ENCODE results near the gene WIZ. TPM values are rescaled to one million over a fixed set of nuclear protein-coding genes. Genes with fewer than 3 reads are reported as not detected.
A peak's percentile ranks its signal among the peaks of the same experiment; 100 is the strongest.

WIZ gene
- total and polyA plus RNA-seq, 2 of the 4 experiments (the other 2 are of a cell fraction): 0.90 to 27.1 TPM

- peaks cover 12% of the 10 kb centered on the region; the same call in 1 of the 2 replicates for H3K9me1 ChIP-seq (ENCODE audit: insufficient read depth, low read length)
- H3K79me1 ChIP-seq (ENCODE audit: low read depth in 1 of 2, low read length in 2 of 2): peaks cover 10 to 47% of the 10 kb centered on the region in 2 experiments
- 2% methylated on average over 11 of the region's 44 CpGs; no CpG with 5 or more reads in 1 of the 2 experiments for WGBS, 2 experiments (ENCODE audit: extremely low coverage in 2 of 2, insufficient read length in 1 of 2)
- DNase-seq (no peak), ATAC-seq (ENCODE audit: low read depth) (peak; percentile 13)
- H3K4ac ChIP-seq (ENCODE audit: low read depth, low read length): peak overlapping the region; percentile 24
- H2BK5ac ChIP-seq (ENCODE audit: low read depth, low read length, poor library complexity, severe bottlenecking): peak overlapping the region; percentile 71
- H4K5ac ChIP-seq (ENCODE audit: low read depth, low read length): peak overlapping the region; percentile 74; the same call in 1 of the 2 replicates
- dilution Hi-C loops (cut with HindIII; ENCODE audit: low sequenced_read_pairs, unreplicated experiment) (no loop called here), in situ Hi-C loops (cut with MboI; ENCODE audit: low sequenced_read_pairs) (loop anchor here (25.0 kb wide), 1 partner anchor 870 kb away; the partner anchor contains the start of gene NDUFB7), intact Hi-C loops (cut with micrococcal nuclease) (loop anchor here (5.0 kb wide), 1 partner anchor 125 kb away; no protein-coding TSS in a partner anchor)
- H3K18ac ChIP-seq (ENCODE audit: low read depth, low read length): peak overlapping the region; percentile 11; the same call in 1 of the 2 replicates
- peak overlapping the region; percentile 71 for H2AK5ac ChIP-seq (ENCODE audit: low read depth, low read length)
- POLR2A ChIA-PET (ENCODE audit: unreplicated experiment): interaction anchor here (0.8 kb wide), 2 partner anchors 11 to 16 kb away, joined by 3 read pairs; no protein-coding TSS in a partner anchor
- BruUV-seq (replicated peaks): no TSS peak
- no peak for TF ChIP-seq CEBPB (IDR thresholded peaks at IDR 0.05; ENCODE audit: low read depth, low read length)
- no peak for TF ChIP-seq NFE2L2 (IDR thresholded peaks at IDR 0.05; ENCODE audit: low read depth, low read length)
- TF ChIP-seq MAFK (IDR thresholded peaks at IDR 0.05; ENCODE audit: low read depth, low read length): no peak
- no peak for TF ChIP-seq RAD21 (IDR thresholded peaks at IDR 0.05; ENCODE audit: low read length)
- TF ChIP-seq, protein P1, sequence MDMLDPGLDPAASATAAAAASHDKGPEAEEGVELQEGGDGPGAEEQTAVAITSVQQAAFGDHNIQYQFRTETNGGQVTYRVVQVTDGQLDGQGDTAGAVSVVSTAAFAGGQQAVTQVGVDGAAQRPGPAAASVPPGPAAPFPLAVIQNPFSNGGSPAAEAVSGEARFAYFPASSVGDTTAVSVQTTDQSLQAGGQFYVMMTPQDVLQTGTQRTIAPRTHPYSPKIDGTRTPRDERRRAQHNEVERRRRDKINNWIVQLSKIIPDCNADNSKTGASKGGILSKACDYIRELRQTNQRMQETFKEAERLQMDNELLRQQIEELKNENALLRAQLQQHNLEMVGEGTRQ (IDR thresholded peaks at IDR 0.05; ENCODE audit: low read depth, low read length): no peak
- no peak for TF ChIP-seq RFX5 (IDR thresholded peaks at IDR 0.05; ENCODE audit: low read depth, low read length)
- peak overlapping the region; percentile 81 for H3K14ac ChIP-seq (replicated peaks; ENCODE audit: low read depth, low read length)
- H3K9me3 ChIP-seq (ENCODE audit: control insufficient read depth, insufficient read depth, low read length): no peaks in the 10 kb centered on the region
- peak overlapping the region; percentile 82 for H2AFZ ChIP-seq (replicated peaks; ENCODE audit: low read length, poor library complexity)
- no peaks in the 10 kb centered on the region for H3K27me3 ChIP-seq (ENCODE audit: control insufficient read depth, insufficient read depth, low read length)
- peak overlapping the region; percentile 65; the same call in 1 of the 2 replicates for H3K56ac ChIP-seq (ENCODE audit: extremely low read depth, insufficient read depth, low read length)
- H2BK120ac ChIP-seq (ENCODE audit: low read depth, low read length): no peak overlapping the region
- H3K27ac ChIP-seq (ENCODE audit: insufficient read depth, low read length): peak overlapping the region; percentile 96
- no peak overlapping the region for H2BK20ac ChIP-seq (ENCODE audit: low read depth, low read length)
- peaks cover 25% of the 10 kb centered on the region for H3K4me1 ChIP-seq (ENCODE audit: control insufficient read depth, insufficient read depth, low read length)
- peaks cover 40% of the 10 kb centered on the region for H4K20me1 ChIP-seq (ENCODE audit: insufficient read depth, low read length)
- H3K9ac ChIP-seq (ENCODE audit: low read depth, low read length): peak overlapping the region; percentile 98
- H4K8ac ChIP-seq (ENCODE audit: low read depth in 2 of 2, low read length in 2 of 2): peak overlapping the region; percentile 56 to 80; a peak in 3 of 4 replicates
- H2AK9ac ChIP-seq (replicated peaks; ENCODE audit: low read depth, low read length, poor library complexity): peak overlapping the region; percentile 96
- no peak overlapping the region for H2BK15ac ChIP-seq (ENCODE audit: low read depth, low read length)
- H4K91ac ChIP-seq (ENCODE audit: insufficient read depth, low read depth, low read length): peak overlapping the region; percentile 44
- H3K4me2 ChIP-seq (ENCODE audit: low read depth, low read length): peak overlapping the region; percentile 99
- peak overlapping the region; percentile 5; the same call in 1 of the 2 replicates for H3K23ac ChIP-seq (ENCODE audit: low read depth, low read length)
- peaks cover 19% of the 10 kb centered on the region; the same call in 1 of the 2 replicates for H3K36me3 ChIP-seq (ENCODE audit: control insufficient read depth, insufficient read depth, low read length)
- CTCF ChIA-PET: interaction anchor here (0.9 to 1.3 kb wide), 2 partner anchors 13 to 306 kb away, joined by 3 to 4 read pairs; partner anchors contain the start of gene AKAP8L
- H3K4me3 ChIP-seq (ENCODE audit: insufficient read depth, low read depth, low read length): peak overlapping the region; percentile 100
Observed at GRCh38 chr19:15432018-15432494, 17.7 kb downstream of the WIZ start.

Data from IMR-90 (cell line).